Stimulated activated CD4-positive, alpha-beta T cell treated with anti-CD3 and anti-CD28 coated beads, Interleukin-1b, Interleukin-23, amount 100 ng/mL, for 24 hours (primary cell): ENCODE measurements around the gene TUBA4B.

Source experiments
- DNase-seq, 4 experiments: peaks; one replicate each; pipeline ENCODE4 v3.0.0-alpha.2; 2020; ENCODE audit warnings: low read depth in 4 of 4, low spot score in 1 of 4

The TUBA4B gene

GRCh38 chr2:219218732-219219701 is 34.0 kb upstream of the TUBA4B start, which contains the start of gene ABCB6:
TSS of gene ABCB6 (minus strand) at chr2:219218958. CDS start at chr2:219218673, 285 bp downstream.
- peak; percentile 47 to 94 (median 78) for DNase-seq

- DNase-seq: no peak
Observed at GRCh38 chr2:219219784-219220532, 33.1 kb upstream of the TUBA4B start.

GRCh38 chr2:219220652-219221402 is 32.2 kb upstream of the TUBA4B start:
- DNase-seq: no peak

GRCh38 chr2:219221957-219222518 is 31.0 kb upstream of the TUBA4B start:
- no peak for DNase-seq

- DNase-seq: no peak
Observed at GRCh38 chr2:219223831-219224610, 29.0 kb upstream of the TUBA4B start.

GRCh38 chr2:219225350-219225749 is 27.7 kb upstream of the TUBA4B start:
- DNase-seq: no peak

- no peak for DNase-seq
Observed at GRCh38 chr2:219228041-219228910, 24.8 kb upstream of the TUBA4B start.

- DNase-seq: no peak
Observed at GRCh38 chr2:219228911-219229304, 24.1 kb upstream of the TUBA4B start.

GRCh38 chr2:219229305-219230058 is 23.6 kb upstream of the TUBA4B start, which contains the start of the genes ANKZF1 and ATG9A:
TSS of gene ANKZF1 (plus strand) at chr2:219229806. CDS start at chr2:219230258, 452 bp downstream.
TSS of gene ATG9A (minus strand) at chr2:219229636. CDS start at chr2:219228024, 1,612 bp downstream.
- peak; percentile 78 to 99 (median 96) for DNase-seq

GRCh38 chr2:219230059-219230540 is 22.9 kb upstream of the TUBA4B start:
- peak in 1 of 4 experiments; percentile 57 for DNase-seq

- no peak for DNase-seq
Observed at GRCh38 chr2:219234331-219234730, 18.7 kb upstream of the TUBA4B start.

GRCh38 chr2:219243291-219243761 is 9.7 kb upstream of the TUBA4B start:
- no peak for DNase-seq

GRCh38 chr2:219244789-219245147 is 8.3 kb upstream of the TUBA4B start:
- DNase-seq: no peak

GRCh38 chr2:219245148-219245898 is 7.7 kb upstream of the TUBA4B start, which contains the start of the genes GLB1L and STK16:
TSS of gene GLB1L (minus strand) at chr2:219245444. CDS start at chr2:219243573, 1,871 bp downstream.
TSS of gene STK16 (plus strand) at chr2:219245479. CDS start at chr2:219246000, 521 bp downstream.
- peak; percentile 76 to 88 (median 83) for DNase-seq

GRCh38 chr2:219245899-219246230 is 7.2 kb upstream of the TUBA4B start:
- no peak for DNase-seq

- DNase-seq: no peak
Observed at GRCh38 chr2:219246559-219246958, 6.5 kb upstream of the TUBA4B start.
